Mucosa of descending colon (tissue), 3 donors: ENCODE data around the gene MANBA. TPM values are rescaled to one million over a fixed set of nuclear protein-coding genes. Genes with fewer than 3 reads are reported as not detected.

Source experiments
- ATAC-seq: fragments of 200-7000 bp; cut with Tn5 transposase; one replicate; pipeline ENCODE4 v1.9.1; 2020; ENCODE audit warnings: mild to moderate bottlenecking, moderate library complexity
- DNase-seq, 3 donors: peaks; one replicate each; pipeline ENCODE4 v3.0.0-alpha.2; 2020
- H3K36me3 ChIP-seq: fragments of 200-600 bp; one replicate; pipeline ENCODE4 v1.8.0; 2021; ENCODE audit warnings: low read depth, mild to moderate bottlenecking
- H3K4me1 ChIP-seq: fragments of 200-600 bp; one replicate; pipeline ENCODE4 v1.8.0; 2021; ENCODE audit warnings: low read depth, mild to moderate bottlenecking
- H3K4me3 ChIP-seq: fragments of 200-600 bp; one replicate; pipeline ENCODE4 v1.8.0; 2021; ENCODE audit warnings: mild to moderate bottlenecking
- H3K9me3 ChIP-seq: fragments of 200-600 bp; one replicate; pipeline ENCODE4 v1.8.0; 2021; ENCODE audit warnings: mild to moderate bottlenecking
- CTCF ChIP-seq: fragments of 200-600 bp; IDR thresholded peaks from one replicate; pipeline ENCODE4 v1.8.0; 2022; ENCODE audit warnings: antibody characterized with exemption, mild to moderate bottlenecking
- intact Hi-C, 2 donors: fragments of 100-400 bp; cut with DNase I in 1 of 2; cut with micrococcal nuclease in 1 of 2; formaldehyde crosslinking; loops; one replicate each; pipeline versions ENCODE4 v1.11.0 to v1.11.1; 2022; cut with DNase I, micrococcal nuclease
- total RNA-seq, 3 donors: library from RNA; stranded (reverse); fragmentation: NEBNext Ultra II Directional in 2 of 3; extraction: Animal tissue kit (Norgen Biotek cat#: 25700) in 2 of 3; gene quantifications; one replicate each; pipeline versions ENCODE4 v1.2.1 to v1.2.4, GENCODE V29; 2021 to 2023
- donor health status: DM: no; HTN: no; CAD: no; lungs with moderate emphysema.
- donor health status: DM: no; HTN: no; CAD: no.
- donor health status: DM: no; HTN: yes; CAD: no.

The MANBA gene
- total RNA-seq, 3 donors from 2014 or later: 15.5 to 25.0 (median 19.9) TPM

- peaks cover 13% of the 10 kb centered on the region for H3K36me3 ChIP-seq
- no peak for TF ChIP-seq CTCF
- H3K4me3 ChIP-seq: no peak overlapping the region
- no peaks in the 10 kb centered on the region for H3K9me3 ChIP-seq
- H3K4me1 ChIP-seq: no peaks in the 10 kb centered on the region
- ATAC-seq: no peak
- no peak for DNase-seq
- intact Hi-C loops: no loop called here
Observed at GRCh38 chr4:102799816-102800215, 39.0 kb upstream of the MANBA start.

- intact Hi-C loops: no loop called here
- H3K36me3 ChIP-seq: peaks cover 1% of the 10 kb centered on the region
Observed at GRCh38 chr4:102794999-102795398, 34.2 kb upstream of the MANBA start.

GRCh38 chr4:102792361-102792936, 31.7 kb upstream of the MANBA start:
- Histone ChIP-seq H3K9me3 (no peaks in the 10 kb centered on the region), H3K4me3 (no peak overlapping the region), H3K4me1 (no peaks in the 10 kb centered on the region), H3K36me3 (no peaks in the 10 kb centered on the region)
- TF ChIP-seq CTCF: no peak
- ATAC-seq: peak; percentile 27
- no peak for DNase-seq
- intact Hi-C loops: no loop called here

More at GRCh38 chr4:102794999-102795398, 34.2 kb upstream of the MANBA start:
- Histone ChIP-seq H3K9me3 (no peaks in the 10 kb centered on the region), H3K4me3 (no peak overlapping the region), H3K4me1 (no peaks in the 10 kb centered on the region)
- no peak for TF ChIP-seq CTCF
- no peak for ATAC-seq
- no peak for DNase-seq

GRCh38 chr4:102791318-102791835, 30.6 kb upstream of the MANBA start:
- TF ChIP-seq CTCF: no peak
- no peak overlapping the region for H3K4me3 ChIP-seq
- intact Hi-C loops: no loop called here
- no peaks in the 10 kb centered on the region for H3K36me3 ChIP-seq
- ATAC-seq (no peak), DNase-seq (no peak)
- H3K4me1 ChIP-seq: no peaks in the 10 kb centered on the region
- H3K9me3 ChIP-seq: no peaks in the 10 kb centered on the region

GRCh38 chr4:102789317-102789717, 28.5 kb upstream of the MANBA start:
- H3K4me3 ChIP-seq: no peak overlapping the region
- no peak for ATAC-seq
- intact Hi-C loops: no loop called here

More at GRCh38 chr4:102789317-102789717, 28.5 kb upstream of the MANBA start:
- no peak for TF ChIP-seq CTCF
- H3K36me3 ChIP-seq: no peaks in the 10 kb centered on the region
- no peaks in the 10 kb centered on the region for H3K9me3 ChIP-seq
- no peak for DNase-seq
- H3K4me1 ChIP-seq: no peaks in the 10 kb centered on the region
